ENCODE results near the gene WDR74. TPM values are rescaled to one million over a fixed set of nuclear protein-coding genes. Genes with fewer than 3 reads are reported as not detected.
"Not testable (repeated sequence)": the region's sequence is repeated elsewhere in the genome, so short reads cannot be mapped to it uniquely, and the experiment has no call there.

The WDR74 gene
- total RNA-seq, 1 experiment from 2014 or later, result 56.6 TPM

DNA sequence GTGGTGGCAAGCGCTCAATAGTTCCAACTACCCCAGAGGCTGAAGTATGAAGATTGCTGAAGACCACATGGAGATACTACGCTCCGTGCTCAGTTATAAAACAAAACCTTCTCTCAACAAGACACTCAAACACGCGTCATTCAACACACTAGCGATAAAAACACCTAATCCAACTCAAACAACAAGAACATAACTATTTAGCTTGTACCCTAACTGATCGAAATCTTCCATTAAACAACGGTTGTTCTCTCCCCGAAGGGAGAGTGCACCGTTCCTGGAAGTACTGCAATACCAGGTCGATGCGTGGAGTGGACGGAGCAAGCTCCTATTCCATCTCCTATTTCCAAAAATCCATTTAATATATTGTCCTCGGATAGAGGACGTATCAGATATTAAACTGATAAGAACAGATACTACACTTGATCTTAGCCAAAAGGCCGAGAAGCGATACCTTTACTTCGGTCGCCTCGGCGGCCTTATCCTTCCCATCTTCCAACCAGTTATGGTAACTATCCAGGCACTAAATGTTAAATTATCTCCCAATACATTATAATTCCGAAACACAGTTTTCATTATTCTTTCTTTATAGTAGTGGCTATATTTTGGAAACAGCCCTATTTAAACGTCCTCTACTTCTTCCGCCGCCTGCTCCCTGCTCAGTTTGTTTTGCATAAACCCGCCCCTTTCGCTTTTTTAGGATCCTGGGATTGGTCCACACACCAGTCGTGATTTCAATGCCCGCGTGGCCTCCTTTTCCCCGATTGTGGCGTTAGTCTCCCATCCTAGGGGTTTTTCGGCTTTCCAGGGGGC lies 2.2 kb upstream of the WDR74 start:
- DNase-seq (ENCODE audit: low read depth), result peak; percentile 100

DNA sequence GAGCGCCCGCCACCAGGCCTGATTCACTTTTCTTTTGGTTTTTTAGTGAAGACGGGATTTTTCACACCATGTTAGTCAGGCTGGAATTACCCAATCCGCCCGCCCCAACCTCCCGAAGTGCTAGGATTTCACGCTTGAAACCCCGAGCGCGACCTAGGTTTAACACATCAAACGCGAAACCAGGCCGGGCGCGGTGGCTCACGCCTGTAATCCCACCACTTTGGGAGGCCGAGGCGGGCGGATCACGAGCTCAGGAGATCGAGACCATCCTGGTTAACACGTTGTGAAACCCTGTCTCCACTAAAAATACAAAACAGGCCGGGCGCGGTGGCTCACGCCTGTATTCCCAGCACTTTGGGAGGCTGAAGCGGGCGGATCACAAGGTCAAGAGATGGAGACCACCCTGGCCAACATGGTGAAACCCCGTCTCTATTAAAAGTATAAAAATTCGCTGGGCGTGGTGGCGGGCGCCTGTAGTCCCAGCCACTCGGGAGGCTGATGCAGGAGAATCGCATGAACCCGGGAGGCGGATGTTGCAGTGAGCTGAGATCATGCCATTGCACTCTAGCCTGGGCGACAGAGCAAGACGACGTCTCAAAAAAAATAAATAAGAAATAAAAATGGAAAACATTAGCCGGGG lies 1.5 kb upstream of the WDR74 start:
- DNase-seq (ENCODE audit: low read depth), result peak; percentile 73

DNA sequence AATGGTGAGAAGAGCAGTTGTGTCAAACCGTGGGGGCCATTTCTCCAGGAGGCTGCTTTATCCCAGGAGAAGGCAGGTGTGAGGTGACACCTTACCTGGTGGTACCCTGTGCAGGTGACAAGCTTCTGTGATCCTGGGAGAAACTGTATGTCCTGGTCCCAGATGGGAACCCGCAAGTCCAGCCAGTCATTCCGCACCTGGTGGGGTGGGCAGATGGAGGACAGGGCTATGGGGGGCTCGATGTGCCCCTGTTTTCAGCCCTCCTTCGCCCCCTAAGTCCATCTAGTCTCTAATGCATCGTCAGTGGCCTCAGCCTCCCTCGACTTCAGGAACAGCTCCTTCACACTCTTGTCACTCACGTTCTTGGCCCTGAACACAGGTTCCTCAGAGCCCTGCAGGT lies 4.1 kb downstream of the WDR74 start:
- no peak for DNase-seq (ENCODE audit: low read depth)

DNA sequence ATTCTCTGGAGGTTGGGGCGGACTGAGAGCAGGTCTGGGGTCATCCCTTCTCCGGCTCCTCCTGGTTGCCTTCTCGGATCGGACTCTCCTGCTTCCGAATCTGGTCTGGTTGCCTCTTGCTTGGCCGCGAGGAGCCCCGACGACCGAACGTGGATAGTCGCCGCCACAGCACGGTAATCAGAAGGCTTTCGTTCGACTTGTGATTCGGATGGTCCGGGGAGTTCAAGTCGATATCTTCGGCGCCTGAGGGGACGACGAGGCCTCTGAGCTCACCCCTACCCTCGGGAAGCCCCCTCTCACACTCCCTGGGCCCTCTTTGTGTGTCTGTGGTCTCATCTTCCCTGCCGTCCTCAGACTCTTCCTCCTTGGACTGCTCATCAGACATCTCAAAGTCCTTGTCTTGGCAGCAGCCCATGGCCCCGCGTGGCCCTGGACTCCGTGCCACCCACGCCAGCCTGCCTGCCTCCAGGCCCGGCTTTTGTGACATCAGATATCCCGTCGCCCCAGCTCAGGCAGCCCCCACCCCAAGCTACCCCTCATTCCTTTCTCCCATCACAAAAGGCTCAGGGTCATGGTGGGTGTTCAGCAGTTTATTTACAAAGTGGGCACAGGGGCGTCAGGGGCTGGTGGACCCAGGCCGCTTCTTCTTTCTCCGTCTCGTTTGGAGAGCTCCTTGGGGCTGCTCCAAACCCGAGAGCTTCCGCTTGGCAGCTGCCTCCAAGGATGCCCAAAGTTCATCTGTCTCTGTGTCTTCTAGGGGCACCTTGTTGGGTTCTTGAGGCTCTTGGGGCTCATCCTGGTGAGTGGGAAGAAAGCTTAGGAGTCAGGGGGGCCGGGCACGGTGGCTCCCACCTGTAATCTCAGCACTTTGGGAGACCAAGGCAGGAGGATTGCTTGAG lies 6.8 kb downstream of the WDR74 start, which contains the start of gene TEX54:
TSS of gene TEX54 (minus strand) at position 506 of the 899 bp plus-strand sequence.
- no peak for DNase-seq (ENCODE audit: low read depth)

DNA sequence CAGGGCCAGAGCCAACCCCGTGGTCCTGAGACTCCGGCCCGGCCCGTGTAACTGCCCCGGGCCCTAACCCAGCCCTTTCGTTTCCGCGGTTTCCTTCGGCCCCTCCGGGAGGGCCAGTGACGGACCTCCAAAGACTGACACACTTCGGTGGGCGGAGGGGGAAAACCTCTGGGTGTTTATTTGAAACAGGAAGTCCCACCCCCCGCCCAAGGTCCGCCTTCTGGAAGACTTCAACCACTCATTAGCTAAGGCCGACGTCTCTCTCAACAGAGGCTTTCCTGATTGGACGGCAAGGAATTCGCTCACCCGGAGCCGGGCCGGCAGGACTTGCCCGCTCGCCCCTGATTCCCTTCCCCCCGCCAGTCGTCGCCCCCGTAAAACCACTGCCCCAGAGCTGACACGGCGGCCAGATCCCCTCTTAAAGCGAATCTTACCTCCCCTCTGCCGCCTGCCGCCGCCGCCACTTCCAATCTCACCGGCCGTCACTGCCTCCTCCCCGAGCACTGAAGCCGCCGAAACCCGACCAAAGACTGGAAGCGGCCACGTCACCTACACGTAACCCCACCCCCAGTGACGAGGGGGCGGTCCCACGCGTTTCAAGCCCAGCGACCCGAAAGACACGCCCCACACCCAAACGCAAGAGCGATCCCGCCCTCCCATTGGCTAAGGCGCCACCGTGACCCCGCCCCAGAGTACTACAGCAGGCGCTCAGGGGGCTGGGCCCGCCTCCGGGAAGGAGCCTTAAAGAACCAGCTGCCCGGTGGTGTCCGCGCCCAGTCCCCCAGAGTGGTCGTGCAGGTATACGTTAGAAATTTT lies 7.7 kb downstream of the WDR74 start, which contains the start of gene STX5:
TSS of gene STX5 (minus strand) at position 532 of the 816 bp plus-strand sequence. CDS start 808 bp downstream, outside the sequence.
- DNase-seq (ENCODE audit: low read depth), result peak; percentile 97

DNA sequence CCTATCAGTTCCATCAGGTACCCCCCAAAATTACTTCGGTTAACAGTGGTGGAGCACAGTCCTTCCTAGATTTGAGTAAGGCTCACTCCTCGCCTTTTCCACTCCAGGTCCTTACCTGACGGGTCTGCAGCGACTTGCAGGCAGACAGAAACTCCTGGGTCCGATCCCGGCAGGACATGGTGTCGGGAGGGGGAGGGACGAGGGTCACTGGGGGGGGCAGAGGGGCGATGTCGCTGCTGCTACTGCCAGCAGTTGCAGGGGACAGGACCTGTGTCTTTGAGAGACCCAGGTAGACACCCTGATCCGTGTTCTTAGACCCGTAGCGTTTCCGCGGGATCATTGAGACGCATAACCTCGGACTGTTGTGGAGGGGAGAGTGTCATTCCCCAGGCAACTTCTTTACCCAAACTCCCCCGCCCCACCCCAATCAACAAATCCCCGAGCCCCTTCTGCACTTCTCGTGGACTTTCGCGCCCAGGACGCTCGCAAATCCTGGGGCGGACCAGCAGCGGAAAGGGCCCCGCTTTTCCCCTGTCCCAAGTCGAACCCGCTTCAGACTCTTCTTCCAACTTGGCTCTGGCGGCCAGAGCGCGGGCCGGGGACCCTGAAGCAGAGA lies 8.4 kb downstream of the WDR74 start:
- DNase-seq (ENCODE audit: low read depth), result no peak

DNA sequence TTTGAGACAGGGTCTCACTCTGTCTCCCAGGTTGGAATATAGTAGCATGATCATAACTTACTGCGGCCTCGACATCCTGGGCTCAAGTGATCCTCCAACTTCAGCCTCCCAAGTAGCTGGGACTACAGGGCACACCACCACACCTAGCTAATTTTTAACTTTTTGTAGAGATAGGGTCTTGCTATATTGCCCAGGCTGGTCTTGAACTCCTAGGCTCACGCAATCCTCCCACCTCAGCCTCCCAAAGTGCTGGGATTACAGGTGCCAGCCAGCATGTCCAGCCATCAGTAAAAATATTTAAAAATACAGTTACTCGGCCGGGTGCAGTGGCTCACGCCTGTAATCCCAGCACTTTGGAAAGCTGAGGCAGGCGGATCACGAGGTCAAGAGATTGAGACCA lies 11.3 kb downstream of the WDR74 start:
- not testable (repeated sequence) for DNase-seq (ENCODE audit: low read depth)

DNA sequence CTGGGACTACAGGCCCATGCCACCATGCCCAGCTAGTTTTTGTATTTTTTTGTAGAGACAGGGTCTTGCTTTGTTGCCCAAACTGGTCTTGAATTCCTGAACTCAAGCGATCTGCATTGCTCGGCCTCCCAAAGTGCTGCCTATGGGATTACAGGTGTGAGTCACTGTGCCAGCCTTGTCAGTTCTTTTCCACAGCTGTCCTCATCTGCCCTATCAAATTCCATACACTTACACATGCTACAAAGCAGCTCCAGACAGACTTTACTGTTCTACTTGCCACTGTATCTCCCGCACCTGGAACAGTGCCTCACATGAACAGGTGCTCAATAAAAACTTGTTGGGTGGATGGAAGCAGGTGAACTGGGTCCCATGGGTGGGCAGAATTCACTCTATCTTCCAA lies 15.7 kb downstream of the WDR74 start:
- peak; percentile 73 for DNase-seq (ENCODE audit: low read depth)

DNA sequence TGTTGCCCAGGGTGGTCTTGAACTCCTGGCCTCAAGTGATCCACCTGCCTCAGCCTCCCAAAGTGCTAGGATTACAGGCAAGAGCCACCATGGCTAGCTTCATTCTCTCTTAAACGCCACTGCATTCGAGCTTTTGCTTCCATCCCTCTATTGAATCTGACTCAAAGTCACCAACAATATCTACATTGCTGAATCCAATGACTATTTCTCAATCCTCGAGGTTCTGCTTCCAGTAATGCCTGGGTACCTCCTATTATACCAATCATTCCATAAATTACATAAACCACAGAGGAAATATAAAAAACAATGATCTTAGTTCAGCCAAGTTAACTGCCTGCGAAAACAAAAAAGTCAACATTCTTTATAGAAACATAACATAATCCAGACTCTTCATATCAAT lies 22.3 kb downstream of the WDR74 start:
- DNase-seq (ENCODE audit: low read depth), result no peak

DNA sequence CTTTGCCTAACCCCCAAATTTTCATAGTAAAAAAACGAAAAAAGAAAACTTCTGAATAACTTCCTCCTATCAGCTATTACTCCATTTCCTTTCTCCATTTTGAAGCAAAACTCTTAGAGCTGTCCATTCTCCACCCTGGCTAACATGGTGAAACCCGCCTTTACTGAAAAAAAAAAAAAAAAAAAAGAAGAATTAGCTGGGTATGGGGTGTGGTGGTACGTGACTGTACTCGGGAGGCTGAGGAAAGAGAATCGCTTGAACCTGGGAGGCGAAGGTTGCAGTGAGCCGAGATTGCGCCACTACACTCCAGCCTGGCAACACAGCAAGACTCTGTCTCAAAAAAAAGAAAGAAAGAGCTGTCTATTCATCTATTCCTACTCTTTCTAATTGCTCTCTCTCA lies 22.8 kb downstream of the WDR74 start:
- DNase-seq (ENCODE audit: low read depth), result no peak

DNA sequence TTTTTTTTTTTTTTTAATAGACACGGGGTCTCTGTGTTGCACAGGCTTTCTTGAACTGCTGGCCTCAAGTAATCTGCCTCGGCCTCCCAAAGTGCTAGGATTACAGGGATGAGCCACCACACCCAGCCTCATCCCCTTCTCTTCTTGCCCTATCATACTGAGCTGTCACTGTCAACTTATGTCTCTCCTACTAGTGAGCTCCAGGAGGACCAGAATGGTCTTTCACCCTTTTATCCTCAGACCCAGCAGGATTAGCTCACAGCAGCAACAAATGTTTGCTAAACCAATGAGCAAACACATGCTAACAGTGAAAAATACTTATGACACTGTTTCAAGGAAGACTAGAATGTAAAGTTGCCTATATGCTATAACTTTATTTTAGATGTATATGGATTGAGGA lies 27.7 kb downstream of the WDR74 start:
- no peak for DNase-seq (ENCODE audit: low read depth)

DNA sequence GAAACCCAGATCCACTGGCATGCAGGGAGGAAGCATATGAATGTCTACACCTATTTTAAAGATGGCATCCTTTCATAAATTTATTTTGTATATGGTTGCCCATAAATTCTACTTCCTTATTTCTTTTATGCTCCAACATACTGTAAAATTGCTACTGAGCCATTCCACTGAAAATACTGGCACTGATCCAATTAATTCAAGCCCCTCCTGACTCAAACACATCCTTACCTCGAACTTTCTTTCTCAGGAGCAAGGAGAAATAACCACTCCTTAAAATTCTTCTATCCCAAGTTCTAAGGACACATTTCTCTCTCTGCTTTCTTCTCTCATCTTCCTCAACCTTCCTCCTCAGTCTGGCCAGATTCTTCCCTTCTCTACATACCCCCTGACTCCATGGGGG lies 28.6 kb downstream of the WDR74 start:
- no peak for DNase-seq (ENCODE audit: low read depth)

DNA sequence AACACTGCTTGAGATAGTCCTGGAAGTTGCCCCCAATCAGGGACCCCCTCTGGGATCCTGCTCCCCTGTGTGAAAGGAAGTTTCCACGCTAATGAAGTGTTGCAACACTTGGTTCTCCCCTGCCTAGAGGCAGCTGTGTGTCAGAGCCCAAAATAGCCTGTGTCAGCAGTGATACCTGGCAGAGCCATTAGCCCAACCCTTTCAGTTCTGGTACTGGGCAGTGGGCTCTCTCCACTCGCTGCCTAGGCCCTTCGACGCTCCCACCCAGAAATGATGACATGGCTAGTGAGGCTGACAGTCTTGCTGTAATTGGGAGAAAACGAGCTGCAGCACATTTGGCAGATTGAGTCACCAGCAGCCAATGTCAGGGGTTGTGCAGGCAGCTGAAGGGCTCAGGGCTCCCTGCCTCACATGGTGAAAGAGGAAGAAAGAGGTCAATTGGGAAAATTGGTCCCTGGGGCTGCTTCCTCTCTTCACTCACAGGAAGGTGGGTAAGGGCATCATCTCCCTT lies 32.7 kb downstream of the WDR74 start:
- peak; percentile 43 for DNase-seq (ENCODE audit: low read depth)

DNA sequence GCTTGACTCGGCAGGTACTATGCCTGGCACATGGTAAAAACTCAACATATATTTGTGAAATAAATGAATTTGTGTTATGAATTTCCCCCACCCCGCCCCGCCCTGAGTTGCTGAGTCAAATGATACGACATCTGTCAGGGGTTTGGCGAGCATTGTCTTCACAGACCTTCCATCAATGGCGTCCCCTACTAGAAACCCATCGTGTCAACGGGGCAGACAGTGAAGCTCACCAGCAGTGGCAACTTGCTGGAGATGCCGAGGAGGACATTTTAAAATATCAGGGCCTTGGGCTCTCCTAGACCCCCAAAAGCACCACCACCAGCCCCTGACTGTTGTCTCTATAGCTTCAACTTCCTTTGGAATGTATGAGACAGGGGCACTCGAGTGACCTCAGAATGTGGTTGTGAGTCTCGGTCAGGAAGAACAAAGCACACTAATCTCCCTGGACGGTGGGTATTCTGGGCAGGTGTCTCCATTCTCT lies 33.4 kb downstream of the WDR74 start:
- DNase-seq (ENCODE audit: low read depth), result peak; percentile 32

DNA sequence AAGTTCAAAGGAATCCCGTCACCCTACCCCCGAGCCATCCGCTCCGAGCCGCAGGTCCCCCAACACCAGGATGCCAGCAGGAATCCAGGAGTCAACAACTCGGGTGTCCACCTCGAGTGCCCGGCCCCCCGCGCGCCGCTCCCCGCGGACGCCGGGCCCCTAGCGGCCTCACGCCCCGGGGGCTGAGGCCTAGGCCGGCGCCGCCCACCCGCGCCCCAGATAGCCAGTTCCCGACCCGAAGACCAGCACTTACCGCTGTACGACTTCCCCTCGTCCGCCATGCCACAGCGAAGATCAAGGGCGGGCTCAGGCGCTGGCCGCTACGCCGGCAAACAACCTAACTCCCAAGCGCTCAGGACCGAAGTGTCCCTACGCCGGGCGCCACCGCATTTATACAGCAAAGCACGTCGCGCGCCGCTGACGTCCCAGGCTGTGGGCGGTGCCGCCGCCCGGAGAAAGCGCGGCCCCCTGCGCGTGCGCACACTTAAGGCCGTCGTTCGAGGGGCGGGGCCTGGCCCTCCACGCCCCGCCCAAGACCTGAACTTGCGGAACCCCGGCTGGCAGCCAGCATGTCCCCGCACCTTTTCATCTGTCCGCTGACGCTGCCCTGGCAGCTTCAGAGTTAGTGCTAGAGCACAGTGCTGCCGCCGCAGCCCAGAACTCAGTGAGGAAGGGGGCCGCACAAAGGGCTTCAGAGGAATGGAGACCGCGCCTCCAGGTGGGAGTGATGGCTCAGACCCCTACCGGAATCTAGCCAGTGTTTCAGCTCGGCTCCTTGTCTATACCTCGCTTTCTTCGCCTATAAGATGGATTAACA lies 34.1 kb downstream of the WDR74 start, which contains the start of gene NXF1:
TSS of gene NXF1 (minus strand) at position 365 of the 817 bp plus-strand sequence. CDS start at position 281, 84 bp downstream.
- DNase-seq (ENCODE audit: low read depth), result peak; percentile 91

DNA sequence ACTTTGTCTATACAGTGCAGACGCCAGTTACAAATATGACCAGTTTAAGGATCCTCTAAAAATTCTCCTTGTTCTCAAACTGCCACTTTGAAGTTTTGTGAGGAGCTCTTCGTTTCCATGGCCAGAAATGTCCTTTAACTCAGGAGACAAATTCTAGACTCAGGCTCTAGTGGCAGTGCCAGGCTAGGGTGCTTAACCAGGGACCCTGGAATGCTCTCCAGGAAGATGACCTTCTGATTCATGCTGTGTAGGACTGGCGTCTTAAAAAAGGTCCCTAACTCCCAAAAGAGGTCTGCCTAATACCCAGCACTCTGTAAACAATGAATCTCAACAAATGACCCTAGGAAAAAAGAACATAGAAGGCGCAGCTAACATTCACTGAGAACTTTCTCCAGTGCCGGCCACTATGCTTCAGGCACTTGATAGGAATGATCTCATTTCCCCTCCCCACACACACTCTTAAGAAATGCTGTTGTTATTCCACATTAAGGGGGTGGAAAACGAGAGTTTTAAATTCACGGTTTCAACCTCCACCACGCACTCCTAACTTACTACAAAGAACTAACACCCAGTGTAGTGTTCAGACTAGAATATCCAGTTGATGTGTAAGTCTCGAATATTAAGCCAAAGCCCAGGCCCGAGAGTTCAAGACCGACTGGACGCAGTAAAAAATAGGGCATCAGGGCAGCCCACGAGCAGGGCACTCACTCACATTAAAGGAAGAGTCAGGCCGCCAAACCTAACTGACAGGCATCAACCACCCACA lies 34.9 kb downstream of the WDR74 start:
- DNase-seq (ENCODE audit: low read depth), result peak; percentile 21

DNA sequence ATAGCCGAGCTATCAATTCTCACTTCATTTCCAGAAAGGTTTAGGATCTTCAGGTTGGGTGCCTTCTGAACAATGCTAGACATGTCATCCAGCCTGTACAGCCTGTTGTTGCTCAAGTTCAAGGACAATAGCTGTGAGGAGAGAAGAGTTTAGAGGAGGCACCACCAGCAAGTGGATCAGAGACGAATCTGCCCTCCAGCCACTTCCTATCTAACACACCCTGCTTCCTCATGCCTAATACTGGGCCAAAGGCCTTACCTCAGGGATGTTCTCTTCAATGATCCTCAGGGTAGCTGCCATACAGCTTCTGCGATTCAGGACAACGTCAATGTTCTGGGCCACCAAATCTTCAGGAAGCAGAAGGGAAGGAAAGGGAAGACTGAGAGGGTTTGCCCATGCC lies 38.3 kb downstream of the WDR74 start:
- no peak for DNase-seq (ENCODE audit: low read depth)

DNA sequence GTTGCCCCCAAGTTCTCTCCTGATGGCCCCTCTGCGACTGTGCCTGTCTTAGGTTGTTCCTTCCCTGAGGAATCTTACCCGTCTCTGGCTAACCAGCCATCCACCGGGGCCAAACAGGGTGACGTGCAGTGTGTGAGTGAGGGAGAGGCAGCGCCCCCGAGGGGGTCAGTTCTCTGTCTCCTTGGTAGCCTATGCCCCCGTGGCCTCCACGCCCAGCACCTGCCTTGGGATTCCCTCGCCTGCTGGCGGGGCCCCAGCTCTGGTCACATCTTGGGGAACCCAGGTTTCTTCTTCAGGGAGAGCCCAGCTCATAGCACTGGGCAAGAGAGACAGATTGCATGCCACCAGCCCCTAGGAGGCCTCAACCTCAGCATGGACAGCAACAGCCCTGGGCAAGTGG lies 39.9 kb downstream of the WDR74 start:
- DNase-seq (ENCODE audit: low read depth), result no peak
